ENCODE results near the gene TPP1.

GRCh38 chr11:6636480-6636879 is 17.3 kb upstream of the TPP1 start:
- TF ChIP-seq POLR2A (IDR thresholded peaks at IDR 0.05), result no peak
- no peak for TF ChIP-seq CTCF (IDR thresholded peaks at IDR 0.05 in 4 of 5, conservative IDR thresholded peaks at IDR 0.05 in 1 of 5)
